ENCODE results near the gene CPXM2. TPM values are rescaled to one million over a fixed set of nuclear protein-coding genes. Genes with fewer than 3 reads are reported as not detected.

The CPXM2 gene
- total RNA-seq, 1 experiment from 2014 or later = not detected

DNA sequence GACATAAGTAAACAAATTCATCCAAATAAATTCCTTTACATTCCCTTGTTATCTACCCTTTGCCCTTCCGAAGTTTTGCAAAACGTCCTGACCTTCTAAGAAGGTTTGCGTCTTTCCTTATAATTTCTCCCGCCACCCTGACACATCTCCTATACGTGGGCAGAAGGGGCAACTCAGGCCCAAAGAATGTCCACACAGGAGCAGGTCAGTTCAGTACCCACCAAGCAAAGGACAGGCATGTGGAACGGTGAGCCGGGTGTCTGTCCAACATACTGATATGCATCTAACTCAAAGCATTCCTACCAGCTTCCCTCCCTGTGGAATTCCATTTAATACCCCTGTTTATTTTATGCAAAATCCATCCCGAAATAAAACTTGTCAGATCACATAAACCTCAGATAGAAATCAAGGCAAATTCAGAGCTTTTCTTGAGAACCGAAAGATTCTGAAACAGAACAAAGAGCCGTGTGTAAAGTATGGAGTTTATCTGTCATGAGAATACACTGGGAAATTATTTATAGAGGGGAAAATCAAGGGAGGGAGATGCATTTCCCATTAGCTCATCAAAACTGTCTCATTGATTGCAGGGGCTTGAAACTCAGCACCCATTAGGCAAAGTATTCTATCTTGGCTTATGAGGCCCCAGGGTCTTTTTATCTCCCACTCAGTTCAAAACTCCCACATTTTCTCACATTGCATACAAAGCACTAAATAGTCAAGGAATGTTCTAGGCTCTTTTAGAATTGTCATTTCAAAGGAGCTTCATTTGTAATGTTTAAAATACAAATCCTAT, 140.1 kb downstream of the CPXM2 start:
- Mint-ChIP-seq H3K27ac (ENCODE audit: unreplicated experiment) (no peak overlapping the region), H3K4me1 (ENCODE audit: low read depth, unreplicated experiment) (no peaks in the 10 kb centered on the region), H3K27me3 (ENCODE audit: insufficient read depth, unreplicated experiment) (no peaks in the 10 kb centered on the region), H3K36me3 (ENCODE audit: insufficient read depth, unreplicated experiment) (no peaks in the 10 kb centered on the region), H3K9me3 (ENCODE audit: unreplicated experiment) (peaks cover 10% of the 10 kb centered on the region), H3K4me3 (ENCODE audit: unreplicated experiment) (no peak overlapping the region)
- H3K4me3 ChIP-seq (ENCODE audit: low read depth, low read length) = no peak overlapping the region
- H3K36me3 ChIP-seq (ENCODE audit: control insufficient read depth, insufficient read depth, low read length) = no peaks in the 10 kb centered on the region
- ChIA-PET CTCF (no interaction called here), POLR2A (no interaction called here)
- no peak for TF ChIP-seq CTCF (IDR thresholded peaks at IDR 0.05; ENCODE audit: insufficient read depth in 1 of 2, low read depth in 1 of 2, low read length in 1 of 2, severe bottlenecking in 1 of 2, unreplicated experiment in 1 of 2)
- no peak for DNase-seq
- no peaks in the 10 kb centered on the region for H3K27me3 ChIP-seq (replicated peaks; ENCODE audit: control insufficient read depth, insufficient read depth, low read length)
- BruUV-seq (replicated peaks) = no TSS peak
- intact Hi-C loops (cut with micrococcal nuclease; ENCODE audit: unreplicated experiment) = no loop called here
- H3K4me1 ChIP-seq = peaks cover 10% of the 10 kb centered on the region; the same call in 1 of the 2 replicates
- no peaks in the 10 kb centered on the region for H3K9me3 ChIP-seq

GRCh38 chr10:123750901-123751300, 140.7 kb downstream of the CPXM2 start:
- Mint-ChIP-seq H3K27me3 (ENCODE audit: insufficient read depth, unreplicated experiment) (no peaks in the 10 kb centered on the region), H3K27ac (ENCODE audit: unreplicated experiment) (no peak overlapping the region), H3K9me3 (ENCODE audit: unreplicated experiment) (peaks cover 10% of the 10 kb centered on the region), H3K4me1 (ENCODE audit: low read depth, unreplicated experiment) (no peaks in the 10 kb centered on the region), H3K4me3 (ENCODE audit: unreplicated experiment) (no peak overlapping the region), H3K36me3 (ENCODE audit: insufficient read depth, unreplicated experiment) (no peaks in the 10 kb centered on the region)
- no peak overlapping the region for H3K4me3 ChIP-seq (ENCODE audit: low read depth, low read length)
- H3K9me3 ChIP-seq = no peaks in the 10 kb centered on the region
- DNase-seq = no peak
- no TSS peak for BruUV-seq (replicated peaks)
- no peaks in the 10 kb centered on the region for H3K36me3 ChIP-seq (ENCODE audit: control insufficient read depth, insufficient read depth, low read length)
- ChIA-PET CTCF (no interaction called here), POLR2A (no interaction called here)
- TF ChIP-seq CTCF (IDR thresholded peaks at IDR 0.05; ENCODE audit: insufficient read depth in 1 of 2, low read depth in 1 of 2, low read length in 1 of 2, severe bottlenecking in 1 of 2, unreplicated experiment in 1 of 2) = no peak
- intact Hi-C loops (cut with micrococcal nuclease; ENCODE audit: unreplicated experiment) = no loop called here
- no peaks in the 10 kb centered on the region for H3K27me3 ChIP-seq (replicated peaks; ENCODE audit: control insufficient read depth, insufficient read depth, low read length)
- H3K4me1 ChIP-seq = peaks cover 10% of the 10 kb centered on the region; the same call in 1 of the 2 replicates

GRCh38 chr10:123748711-123749110, 142.9 kb downstream of the CPXM2 start:
- Mint-ChIP-seq H3K27ac (ENCODE audit: unreplicated experiment) (no peak overlapping the region), H3K36me3 (ENCODE audit: insufficient read depth, unreplicated experiment) (no peaks in the 10 kb centered on the region), H3K4me3 (ENCODE audit: unreplicated experiment) (no peak overlapping the region), H3K4me1 (ENCODE audit: low read depth, unreplicated experiment) (no peaks in the 10 kb centered on the region), H3K27me3 (ENCODE audit: insufficient read depth, unreplicated experiment) (peaks cover 2% of the 10 kb centered on the region), H3K9me3 (ENCODE audit: unreplicated experiment) (peaks cover 10% of the 10 kb centered on the region)
- DNase-seq = no peak
- no peaks in the 10 kb centered on the region for H3K36me3 ChIP-seq (ENCODE audit: control insufficient read depth, insufficient read depth, low read length)
- ChIA-PET CTCF (no interaction called here), POLR2A (no interaction called here)
- H3K9me3 ChIP-seq = no peaks in the 10 kb centered on the region
- TF ChIP-seq CTCF (IDR thresholded peaks at IDR 0.05; ENCODE audit: insufficient read depth in 1 of 2, low read depth in 1 of 2, low read length in 1 of 2, severe bottlenecking in 1 of 2, unreplicated experiment in 1 of 2) = no peak
- no TSS peak for BruUV-seq (replicated peaks)
- intact Hi-C loops (cut with micrococcal nuclease; ENCODE audit: unreplicated experiment) = no loop called here
- peaks cover 10% of the 10 kb centered on the region; the same call in 1 of the 2 replicates for H3K4me1 ChIP-seq
- no peaks in the 10 kb centered on the region for H3K27me3 ChIP-seq (replicated peaks; ENCODE audit: control insufficient read depth, insufficient read depth, low read length)
- no peak overlapping the region for H3K4me3 ChIP-seq (ENCODE audit: low read depth, low read length)

Data from Caco-2 (cell line).